MCF 10A (cell line): Measurements from ENCODE around the gene PGC. TPM values are rescaled to one million over a fixed set of nuclear protein-coding genes. Genes with fewer than 3 reads are reported as not detected.

Experiments used
- BruUV-seq: library from RNA; stranded (reverse); fragments of 400-500 nt; replicated peaks from 2 replicates; lab custom pipeline; 2021; lab: Mats Ljungman, UMichigan
- CTCF ChIA-PET: fragments of 300-600 bp; sonication (Branson Sonifier 250); formaldehyde crosslinking; extraction: SDS; loops from one replicate; lab custom pipeline; 2021; ENCODE audit warnings: antibody characterized with exemption, inconsistent platforms; lab: Yijun Ruan, JAX
- POLR2A ChIA-PET: fragments of 300-600, 350-650 bp; sonication (Branson Sonifier 250); formaldehyde crosslinking; extraction: SDS; loops from one replicate; lab custom pipeline; 2020; ENCODE audit warnings: antibody characterized with exemption, inconsistent platforms; lab: Yijun Ruan, JAX
- DNase-seq: peaks from one replicate; pipeline ENCODE4 v3.0.0-alpha.2; 2018; ENCODE audit not compliant: unreplicated experiment
- H3K27ac Mint-ChIP-seq: one replicate; pipeline ENCODE4 v1.8.0; 2022; ENCODE audit warnings: mild to moderate bottlenecking, low read depth, mixed read lengths; ENCODE audit not compliant: unreplicated experiment
- H3K27me3 Mint-ChIP-seq: one replicate; pipeline ENCODE4 v1.8.0; 2022; ENCODE audit warnings: mixed read lengths; ENCODE audit not compliant: insufficient read depth, unreplicated experiment
- H3K36me3 Mint-ChIP-seq: one replicate; pipeline ENCODE4 v1.8.0; 2022; ENCODE audit warnings: mild to moderate bottlenecking, moderate library complexity, mixed read lengths; ENCODE audit not compliant: insufficient read depth, unreplicated experiment
- H3K4me1 Mint-ChIP-seq: one replicate; pipeline ENCODE4 v1.8.0; 2022; ENCODE audit warnings: mixed read lengths; ENCODE audit not compliant: insufficient read depth, unreplicated experiment
- H3K4me3 Mint-ChIP-seq: one replicate; pipeline ENCODE4 v1.8.0; 2022; ENCODE audit warnings: mild to moderate bottlenecking, moderate library complexity, mixed read lengths; ENCODE audit not compliant: unreplicated experiment
- H3K9me3 Mint-ChIP-seq: one replicate; pipeline ENCODE4 v1.8.0; 2022; ENCODE audit warnings: mixed read lengths; ENCODE audit not compliant: unreplicated experiment
- CTCF ChIP-seq: fragments of 200-600 bp; IDR thresholded peaks from one replicate; pipeline ENCODE4 v1.8.0; 2022; ENCODE audit warnings: antibody characterized with exemption, mild to moderate bottlenecking; ENCODE audit not compliant: unreplicated experiment
- intact Hi-C: fragments of 100-400 bp; cut with micrococcal nuclease; formaldehyde crosslinking; loops from 2 replicates; pipeline ENCODE4 v1.14.1; 2022
- total RNA-seq: library from RNA; stranded (reverse); gene quantifications from 2 replicates; pipeline ENCODE4 v1.2.3, GENCODE V29; 2022

The PGC gene
- total RNA-seq, 1 experiment from 2014 or later = not detected

DNA sequence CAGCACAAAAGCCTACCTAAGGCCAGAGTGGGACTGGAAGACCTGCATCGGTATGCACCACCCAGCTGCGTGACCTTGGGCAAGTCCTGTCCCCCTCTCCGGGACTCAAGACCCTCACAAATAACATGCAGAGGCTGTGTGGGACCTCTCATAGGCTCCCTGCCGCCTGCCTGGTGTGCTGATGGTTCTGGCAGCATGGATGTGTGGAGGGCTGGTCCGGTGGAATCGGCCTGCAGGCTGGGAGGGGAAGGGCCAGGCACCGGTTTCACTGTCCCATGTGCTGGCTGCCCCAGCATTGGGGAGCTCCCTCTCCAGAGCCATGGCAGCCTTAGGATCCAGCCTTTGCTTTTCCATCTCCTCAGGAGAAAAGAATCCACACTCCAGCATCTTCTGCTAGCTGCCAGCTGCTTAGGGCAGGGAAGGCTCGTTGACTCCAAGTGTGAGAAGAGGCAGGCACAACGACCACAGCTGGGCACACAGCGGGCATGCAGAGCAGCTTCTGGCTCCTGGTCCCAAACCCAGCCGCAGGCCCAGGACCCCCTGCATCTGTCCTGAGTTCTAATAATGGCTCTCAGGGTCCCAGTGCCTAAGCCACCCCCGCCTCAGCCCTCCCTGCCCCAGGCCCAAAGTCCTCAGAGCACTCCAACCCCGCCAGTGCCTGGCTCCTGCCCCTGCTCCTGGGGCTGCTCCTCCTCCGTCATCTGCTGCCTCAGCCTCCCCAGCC, 44.3 kb downstream of the PGC start:
- Mint-ChIP-seq H3K9me3 (no peaks in the 10 kb centered on the region), H3K27ac (no peak overlapping the region), H3K27me3 (no peaks in the 10 kb centered on the region), H3K36me3 (peaks cover 8% of the 10 kb centered on the region), H3K4me1 (peaks cover 45% of the 10 kb centered on the region), H3K4me3 (no peak overlapping the region)
- ChIA-PET POLR2A (no interaction called here), CTCF (interaction anchor here (0.6 to 1.5 kb wide), 2 partner anchors 31 to 33 kb away, joined by 3 to 4 read pairs; no protein-coding TSS in a partner anchor)
- DNase-seq = no peak
- no peak for TF ChIP-seq CTCF
- intact Hi-C loops = no loop called here
- BruUV-seq = no TSS peak

DNA sequence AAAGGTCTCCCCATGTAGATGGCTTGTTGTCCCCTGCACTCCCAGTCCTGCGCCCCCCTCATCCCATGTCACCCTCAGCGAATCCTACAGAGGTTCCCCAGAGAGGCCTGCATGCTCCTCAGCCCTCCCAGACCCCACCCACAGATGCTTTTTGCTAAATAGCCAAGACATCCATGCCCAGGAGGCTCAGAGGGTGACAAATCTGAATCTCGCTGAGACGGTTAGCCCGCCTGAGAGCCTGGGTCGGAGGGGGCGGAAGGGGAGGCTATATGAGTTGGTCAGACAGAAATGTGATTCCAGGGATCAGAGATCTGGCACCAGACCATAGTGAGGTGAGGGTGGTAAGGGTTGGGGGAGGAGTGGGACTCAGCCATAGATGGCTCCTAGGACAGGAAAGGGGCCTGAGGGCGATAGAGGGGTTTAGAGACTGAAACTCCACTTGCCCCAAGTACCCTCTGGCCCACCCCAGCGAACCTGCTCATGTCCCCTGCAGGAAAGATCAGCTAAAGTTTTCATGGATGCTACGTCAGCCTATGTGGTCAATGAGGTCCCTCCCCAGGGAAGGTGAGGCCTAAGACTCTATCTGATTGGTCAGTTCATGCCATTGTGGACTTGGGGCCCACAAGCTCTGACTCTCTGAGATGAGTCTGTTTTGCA, 45.0 kb downstream of the PGC start:
- ChIA-PET POLR2A (no interaction called here), CTCF (interaction anchor here (0.6 to 1.5 kb wide), 2 partner anchors 32 to 251 kb away, joined by 3 to 4 read pairs; no protein-coding TSS in a partner anchor)
- no peaks in the 10 kb centered on the region for H3K9me3 Mint-ChIP-seq
- BruUV-seq = no TSS peak
- H3K4me3 Mint-ChIP-seq = no peak overlapping the region
- peaks cover 8% of the 10 kb centered on the region for H3K36me3 Mint-ChIP-seq
- intact Hi-C loops = no loop called here
- no peak for TF ChIP-seq CTCF
- H3K27me3 Mint-ChIP-seq = no peaks in the 10 kb centered on the region
- peaks cover 45% of the 10 kb centered on the region for H3K4me1 Mint-ChIP-seq
- H3K27ac Mint-ChIP-seq = no peak overlapping the region
- DNase-seq = no peak

DNA sequence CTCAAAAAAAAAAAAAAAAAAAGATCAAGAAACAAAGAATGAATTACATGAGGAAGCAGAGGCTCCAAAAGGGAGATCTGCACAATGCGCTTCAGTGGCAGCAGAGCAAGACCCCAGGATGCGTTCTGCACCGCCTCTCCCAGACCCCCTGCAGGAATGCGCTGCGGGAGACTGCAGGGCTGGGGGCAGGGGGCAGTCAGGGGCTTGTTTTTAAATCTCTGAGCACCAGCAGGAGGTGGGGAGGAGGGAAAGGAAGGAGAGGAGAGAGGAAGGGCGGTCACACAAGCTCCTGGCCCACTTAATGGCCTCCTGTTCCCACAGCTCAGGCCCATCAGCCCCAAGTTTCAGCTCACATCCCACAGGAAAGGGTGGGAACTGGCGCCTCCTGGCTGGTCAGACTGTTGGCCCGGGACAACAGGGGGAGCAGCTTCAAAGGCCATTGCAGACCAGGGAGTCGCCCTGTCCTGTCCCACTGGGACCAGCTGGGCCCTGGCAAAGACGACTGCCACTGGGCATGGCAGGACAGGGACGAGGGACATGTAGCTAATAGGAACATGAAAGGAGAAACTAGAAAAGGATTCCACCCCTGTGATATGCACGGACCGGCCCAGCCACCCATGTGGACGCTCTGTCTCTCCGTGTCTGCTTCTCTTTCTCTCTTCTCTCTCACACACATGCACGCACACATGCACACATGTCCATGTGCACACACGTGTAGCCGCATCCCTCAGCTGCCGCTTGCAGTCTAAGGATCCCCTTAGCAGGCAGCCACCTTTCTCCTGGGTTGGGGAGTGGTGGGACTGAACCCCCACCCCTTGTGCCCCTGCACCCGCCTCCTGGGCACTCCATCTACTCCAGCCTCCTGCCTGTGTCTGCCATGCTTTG, 46.5 kb downstream of the PGC start:
- DNase-seq = no peak
- Mint-ChIP-seq H3K4me1 (peaks cover 29% of the 10 kb centered on the region), H3K4me3 (no peak overlapping the region), H3K27me3 (no peaks in the 10 kb centered on the region), H3K27ac (no peak overlapping the region), H3K9me3 (no peaks in the 10 kb centered on the region), H3K36me3 (peaks cover 8% of the 10 kb centered on the region)
- BruUV-seq = no TSS peak
- no peak for TF ChIP-seq CTCF
- intact Hi-C loops = no loop called here
- ChIA-PET POLR2A (interaction anchor here (0.6 kb wide), 1 partner anchor 342 kb away, joined by 3 read pairs; no protein-coding TSS in a partner anchor), CTCF (interaction anchor here (0.8 kb wide), 2 partner anchors 75 to 86 kb away, joined by 3 read pairs; partner anchors contain the start of gene TOMM6)
